ENCODE data around the gene DMRTA2.

The DMRTA2 gene

DNA sequence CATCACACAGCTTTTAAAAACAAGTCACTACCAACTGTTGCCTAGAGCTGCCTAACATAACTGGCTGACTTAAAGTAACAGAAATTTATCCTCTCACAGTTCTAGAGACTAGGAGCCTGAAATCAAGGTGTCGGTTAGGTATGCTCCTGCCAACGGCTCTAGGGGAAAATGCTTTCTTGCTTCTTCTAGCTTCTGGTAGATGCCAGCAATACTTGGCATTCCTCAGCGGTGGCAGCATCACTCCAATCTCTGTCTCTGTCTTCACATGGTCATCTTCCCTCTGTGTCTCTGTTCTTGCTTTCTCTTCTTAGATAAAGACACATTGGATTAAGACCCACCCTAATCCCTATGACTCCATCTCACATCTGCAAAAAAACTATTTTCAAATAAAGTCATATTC, 51.5 kb downstream of the DMRTA2 start:
- no peak for DNase-seq

DNA sequence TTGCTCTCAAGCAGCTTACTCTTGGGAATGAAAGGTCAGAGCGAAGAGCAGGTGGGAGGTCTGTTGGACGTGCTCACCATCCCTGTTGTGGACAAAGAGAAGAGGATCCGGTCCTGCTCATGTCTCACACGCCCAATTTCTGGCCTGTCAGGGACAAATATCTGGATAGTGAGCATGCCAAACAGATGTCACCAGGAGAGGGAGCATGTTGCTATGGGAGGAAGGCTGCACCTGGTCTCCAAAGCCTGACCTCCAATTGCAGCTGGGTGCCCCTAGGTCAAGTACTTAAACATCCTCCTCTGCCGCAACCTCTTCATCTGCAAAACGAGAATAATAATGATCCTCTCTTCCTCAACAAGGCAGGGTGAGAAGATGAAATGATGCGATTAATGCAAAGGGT, 53.4 kb downstream of the DMRTA2 start:
- DNase-seq: no peak

- no peak for DNase-seq
Observed at GRCh38 chr1:50369008-50369634, 54.1 kb downstream of the DMRTA2 start.

GRCh38 chr1:50368179-50369007, 54.9 kb downstream of the DMRTA2 start:
- DNase-seq: no peak
